Lower lobe of right lung (tissue), 2 donors: ENCODE results near the gene CYP46A1. TPM values are rescaled to one million over a fixed set of nuclear protein-coding genes. Genes with fewer than 3 reads are reported as not detected.

Experiments
- ATAC-seq, 2 donors: fragments of 200-7000 bp; cut with Tn5 transposase; one replicate each; pipeline ENCODE4 v1.9.1; 2020 to 2022; ENCODE audit warnings: mild to moderate bottlenecking in 2 of 2, moderate library complexity in 2 of 2
- DNase-seq: peaks from one replicate; pipeline ENCODE4 v3.0.0-alpha.2; 2020
- H3K27ac ChIP-seq: fragments of 200-600 bp; one replicate; pipeline ENCODE4 v1.8.0; 2022
- H3K27me3 ChIP-seq: fragments of 200-600 bp; one replicate; pipeline ENCODE4 v1.8.0; 2022; ENCODE audit warnings: low read depth
- H3K36me3 ChIP-seq: fragments of 200-600 bp; one replicate; pipeline ENCODE4 v1.8.0; 2022; ENCODE audit warnings: mild to moderate bottlenecking
- H3K4me1 ChIP-seq: fragments of 200-600 bp; one replicate; pipeline ENCODE4 v1.8.0; 2022
- H3K4me3 ChIP-seq: fragments of 200-600 bp; one replicate; pipeline ENCODE4 v1.8.0; 2022; ENCODE audit warnings: mild to moderate bottlenecking
- H3K9me3 ChIP-seq: fragments of 200-600 bp; one replicate; pipeline ENCODE4 v1.8.0; 2022
- CTCF ChIP-seq: fragments of 200-600 bp; IDR thresholded peaks from one replicate; pipeline ENCODE4 v1.8.0; 2022; ENCODE audit warnings: antibody characterized with exemption, mild to moderate bottlenecking
- intact Hi-C: fragments of 100-400 bp; cut with DNase I; formaldehyde crosslinking; loops from one replicate; pipeline ENCODE4 v1.11.0; 2022
- total RNA-seq: library from RNA; stranded (reverse); fragmentation: NEBNext Ultra II Directional; extraction: Animal tissue kit (Norgen Biotek cat#: 25700); gene quantifications from one replicate; pipeline ENCODE4 v1.2.1, GENCODE V29; 2021
- donor health status: DM: no; HTN: yes; CAD: no; lungs with severe emphysema.

The CYP46A1 gene
- total RNA-seq, 1 donor from 2014 or later, result 0.62 TPM

GRCh38 chr14:99768381-99768780 lies 84.3 kb downstream of the CYP46A1 start:
- no peak for TF ChIP-seq CTCF
- Histone ChIP-seq H3K36me3 (no peaks in the 10 kb centered on the region), H3K4me1 (peaks cover 5% of the 10 kb centered on the region), H3K9me3 (no peaks in the 10 kb centered on the region), H3K4me3 (no peak overlapping the region), H3K27ac (no peak overlapping the region), H3K27me3 (no peaks in the 10 kb centered on the region)
- DNase-seq (no peak), ATAC-seq (no peak)
- intact Hi-C loops, result no loop called here

GRCh38 chr14:99769123-99769522 lies 85.0 kb downstream of the CYP46A1 start:
- no peak for DNase-seq
- Histone ChIP-seq H3K36me3 (no peaks in the 10 kb centered on the region), H3K9me3 (no peaks in the 10 kb centered on the region), H3K4me1 (peaks cover 5% of the 10 kb centered on the region), H3K27me3 (no peaks in the 10 kb centered on the region), H3K4me3 (no peak overlapping the region), H3K27ac (no peak overlapping the region)
- intact Hi-C loops, result no loop called here
- no peak for TF ChIP-seq CTCF
- no peak for ATAC-seq

- intact Hi-C loops, result no loop called here
- H3K4me1 ChIP-seq, result peaks cover 5% of the 10 kb centered on the region
- H3K27me3 ChIP-seq, result no peaks in the 10 kb centered on the region
- H3K27ac ChIP-seq, result no peak overlapping the region
- TF ChIP-seq CTCF, result no peak
- no peaks in the 10 kb centered on the region for H3K9me3 ChIP-seq
- ATAC-seq, result no peak
- no peak for DNase-seq
- no peaks in the 10 kb centered on the region for H3K36me3 ChIP-seq
- no peak overlapping the region for H3K4me3 ChIP-seq
These were observed 85.7 kb downstream of the CYP46A1 start for GRCh38 chr14:99769799-99770198.

GRCh38 chr14:99772371-99773283 lies 88.5 kb downstream of the CYP46A1 start:
- TF ChIP-seq CTCF, result no peak
- Histone ChIP-seq H3K36me3 (no peaks in the 10 kb centered on the region), H3K27ac (no peak overlapping the region), H3K9me3 (no peaks in the 10 kb centered on the region), H3K27me3 (no peaks in the 10 kb centered on the region), H3K4me3 (no peak overlapping the region), H3K4me1 (no peaks in the 10 kb centered on the region)
- ATAC-seq (no peak), DNase-seq (no peak)
- intact Hi-C loops, result no loop called here

GRCh38 chr14:99773521-99774497 lies 89.7 kb downstream of the CYP46A1 start:
- Histone ChIP-seq H3K36me3 (no peaks in the 10 kb centered on the region), H3K4me1 (no peaks in the 10 kb centered on the region), H3K27ac (no peak overlapping the region), H3K27me3 (no peaks in the 10 kb centered on the region), H3K9me3 (peaks cover 5% of the 10 kb centered on the region), H3K4me3 (no peak overlapping the region)
- no peak for TF ChIP-seq CTCF
- no peak for ATAC-seq
- intact Hi-C loops, result no loop called here
- DNase-seq, result no peak
